ENCODE results near the gene NRAP. TPM values are rescaled to one million over a fixed set of nuclear protein-coding genes. Genes with fewer than 3 reads are reported as not detected.

The NRAP gene
- total RNA-seq, 1 experiment from 2014 or later = not detected

DNA sequence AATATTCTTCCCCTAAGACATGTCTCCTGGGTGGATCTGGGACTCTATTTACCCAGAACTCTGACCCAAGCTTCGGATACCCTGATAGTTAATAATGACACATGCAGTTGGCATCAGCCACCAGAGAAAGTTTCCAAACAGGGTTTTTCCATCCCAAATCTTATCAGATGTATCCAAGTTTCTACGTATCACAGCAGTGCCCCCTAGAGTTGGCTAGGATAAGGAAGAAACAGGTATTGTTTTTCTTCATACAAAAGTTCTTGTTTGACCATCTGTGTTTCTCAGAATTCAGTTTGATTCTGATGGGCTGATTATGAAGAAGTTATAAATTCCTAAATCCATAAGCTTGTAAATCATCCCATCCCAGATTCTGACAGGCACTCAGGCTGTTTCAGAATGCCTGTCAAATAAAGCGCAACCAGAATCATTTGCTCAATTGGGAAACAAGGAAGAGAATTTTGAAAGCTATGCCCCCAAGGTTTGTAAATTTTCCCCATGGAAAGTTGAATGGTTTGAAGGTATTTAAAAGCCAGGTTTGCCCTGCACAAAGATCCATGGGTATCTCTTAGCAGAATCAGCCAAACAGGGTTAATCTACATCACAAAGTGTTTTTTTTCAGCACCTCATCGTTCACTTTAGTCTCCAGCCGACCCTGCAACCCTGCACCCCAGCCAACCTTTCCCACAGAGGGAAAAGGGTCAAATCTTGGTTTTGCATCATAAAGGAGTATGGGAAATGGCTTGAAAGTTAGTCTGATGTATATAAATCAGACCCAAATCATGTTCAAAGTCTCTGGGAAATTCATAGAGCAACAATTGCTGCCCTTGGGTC, 47.4 kb downstream of the NRAP start:
- H3K23me2 ChIP-seq (ENCODE audit: insufficient read length, low read depth, low read length, poor library complexity, severe bottlenecking) = no peaks in the 10 kb centered on the region
- no peak overlapping the region for H2AFZ ChIP-seq (ENCODE audit: low read length)
- no peak overlapping the region for H2AK5ac ChIP-seq (ENCODE audit: insufficient read length, low read length)
- no peak for DNase-seq
- H3K4ac ChIP-seq (ENCODE audit: low read depth, low read length) = no peak overlapping the region
- Mint-ChIP-seq H3K9me3 (no peaks in the 10 kb centered on the region), H3K27ac (peak overlapping the region in 2 of 3 experiments; percentile 20 to 88; a peak in 3 of 7 replicates), H3K36me3 (ENCODE audit: insufficient read depth in 1 of 3, low read depth in 3 of 3) (no peaks in the 10 kb centered on the region; a peak in 1 of 7 replicates), H3K4me1 (peaks cover 68 to 72% of the 10 kb centered on the region in 2 experiments), H3K4me3 (peak overlapping the region; percentile 11 to 66; a peak in 4 of 5 replicates), H3K27me3 (ENCODE audit: low read depth) (peaks cover 74% of the 10 kb centered on the region)
- H2BK12ac ChIP-seq (ENCODE audit: insufficient read length, low read depth, low read length) = no peak overlapping the region
- H4K20me1 ChIP-seq (ENCODE audit: control insufficient read depth, insufficient read depth, insufficient read length) = no peaks in the 10 kb centered on the region
- no peak overlapping the region for H2BK20ac ChIP-seq (ENCODE audit: low read depth, low read length, poor library complexity, severe bottlenecking)
- no peak overlapping the region for H3K23ac ChIP-seq (ENCODE audit: insufficient read length, low read depth, low read length)
- H3K18ac ChIP-seq (ENCODE audit: insufficient read length, low read depth, low read length) = no peak overlapping the region
- no peak overlapping the region for H2BK120ac ChIP-seq (ENCODE audit: low read depth, low read length, poor library complexity, severe bottlenecking)
- WGBS (ENCODE audit: extremely low coverage, insufficient read length, low lambda C conversion rate) = no CpG with 5 or more reads among the region's 5 CpGs
- TF ChIP-seq, protein P1, sequence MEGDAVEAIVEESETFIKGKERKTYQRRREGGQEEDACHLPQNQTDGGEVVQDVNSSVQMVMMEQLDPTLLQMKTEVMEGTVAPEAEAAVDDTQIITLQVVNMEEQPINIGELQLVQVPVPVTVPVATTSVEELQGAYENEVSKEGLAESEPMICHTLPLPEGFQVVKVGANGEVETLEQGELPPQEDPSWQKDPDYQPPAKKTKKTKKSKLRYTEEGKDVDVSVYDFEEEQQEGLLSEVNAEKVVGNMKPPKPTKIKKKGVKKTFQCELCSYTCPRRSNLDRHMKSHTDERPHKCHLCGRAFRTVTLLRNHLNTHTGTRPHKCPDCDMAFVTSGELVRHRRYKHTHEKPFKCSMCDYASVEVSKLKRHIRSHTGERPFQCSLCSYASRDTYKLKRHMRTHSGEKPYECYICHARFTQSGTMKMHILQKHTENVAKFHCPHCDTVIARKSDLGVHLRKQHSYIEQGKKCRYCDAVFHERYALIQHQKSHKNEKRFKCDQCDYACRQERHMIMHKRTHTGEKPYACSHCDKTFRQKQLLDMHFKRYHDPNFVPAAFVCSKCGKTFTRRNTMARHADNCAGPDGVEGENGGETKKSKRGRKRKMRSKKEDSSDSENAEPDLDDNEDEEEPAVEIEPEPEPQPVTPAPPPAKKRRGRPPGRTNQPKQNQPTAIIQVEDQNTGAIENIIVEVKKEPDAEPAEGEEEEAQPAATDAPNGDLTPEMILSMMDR (conservative IDR thresholded peaks at IDR 0.05) = peak; percentile 74
- H3K4me2 ChIP-seq (ENCODE audit: insufficient read depth, insufficient read length, low read length) = peak overlapping the region; percentile 49
- no peaks in the 10 kb centered on the region for H3K79me2 ChIP-seq (ENCODE audit: insufficient read depth, low read length)
- H3K4me1 ChIP-seq (ENCODE audit: insufficient read depth, low read length) = peaks cover 10% of the 10 kb centered on the region; the same call in 1 of the 2 replicates
- H3K14ac ChIP-seq (ENCODE audit: insufficient read depth, low read length) = no peak overlapping the region
- H3K27me3 ChIP-seq (ENCODE audit: insufficient read depth, low read length) = no peaks in the 10 kb centered on the region; the same call in 1 of the 2 replicates
- H4K8ac ChIP-seq (replicated peaks; ENCODE audit: insufficient read length, low read depth, low read length) = no peak overlapping the region
- no peak overlapping the region for H2BK15ac ChIP-seq (ENCODE audit: low read depth, low read length)
- no peak overlapping the region for H3T11ph ChIP-seq (ENCODE audit: low read length)
- no peaks in the 10 kb centered on the region for H3K9me3 ChIP-seq (ENCODE audit: control insufficient read depth, low read depth, low read length)
- H2BK5ac ChIP-seq (ENCODE audit: insufficient read length, low read length) = no peak overlapping the region
- no peak overlapping the region for H3K56ac ChIP-seq (ENCODE audit: insufficient read length, low read depth, low read length)
- H3K79me1 ChIP-seq (ENCODE audit: insufficient read depth, low read depth, low read length, poor library complexity, severe bottlenecking) = no peaks in the 10 kb centered on the region
- no peak overlapping the region for H4K5ac ChIP-seq (ENCODE audit: insufficient read length, low read depth, low read length)
- H3K27ac ChIP-seq (ENCODE audit: insufficient read length, low read depth, low read length) = no peak overlapping the region
- no peak overlapping the region for H3K9ac ChIP-seq (ENCODE audit: extremely low read depth, insufficient read length, low read length)
- H4K91ac ChIP-seq (ENCODE audit: insufficient read length, low read depth, low read length) = no peak overlapping the region

All from H9 (cell line).